IPS-15b (cell line): ENCODE results near the gene CELF5.

ENCODE experiments used
- H3K27me3 ChIP-seq: one replicate; pipeline ENCODE4 v1.6.1; 2013; ENCODE audit warnings: low read length; ENCODE audit not compliant: control insufficient read depth, insufficient read depth
- H3K36me3 ChIP-seq: one replicate; pipeline ENCODE4 v1.6.1; 2013; ENCODE audit warnings: low read length; ENCODE audit not compliant: control insufficient read depth, insufficient read depth
- H3K4me1 ChIP-seq: one replicate; pipeline ENCODE4 v1.6.1; 2013; ENCODE audit warnings: mild to moderate bottlenecking, low read length; ENCODE audit not compliant: control insufficient read depth, insufficient read depth
- H3K4me3 ChIP-seq: one replicate; pipeline ENCODE4 v1.5.1; 2013; ENCODE audit warnings: low read depth, low read length
- H3K9ac ChIP-seq: one replicate; pipeline ENCODE4 v1.6.1; 2013; ENCODE audit warnings: low read depth, mild to moderate bottlenecking, low read length
- H3K9me3 ChIP-seq: one replicate; pipeline ENCODE4 v1.6.1; 2013; ENCODE audit warnings: mild to moderate bottlenecking, low read length; ENCODE audit not compliant: control insufficient read depth, insufficient read depth

The CELF5 gene

GRCh38 chr19:3239367-3239766, 14.9 kb downstream of the CELF5 start:
- H3K27me3 ChIP-seq, result no peaks in the 10 kb centered on the region
- no peaks in the 10 kb centered on the region for H3K9me3 ChIP-seq
- no peaks in the 10 kb centered on the region for H3K4me1 ChIP-seq
- H3K9ac ChIP-seq, result no peak overlapping the region
- no peaks in the 10 kb centered on the region for H3K36me3 ChIP-seq
- no peak overlapping the region for H3K4me3 ChIP-seq

- H3K4me1 ChIP-seq, result no peaks in the 10 kb centered on the region
- no peak overlapping the region for H3K4me3 ChIP-seq
- no peaks in the 10 kb centered on the region for H3K36me3 ChIP-seq
- no peak overlapping the region for H3K9ac ChIP-seq
- no peaks in the 10 kb centered on the region for H3K9me3 ChIP-seq
- H3K27me3 ChIP-seq, result peaks cover 2% of the 10 kb centered on the region
Measured at GRCh38 chr19:3243819-3244700, 19.6 kb downstream of the CELF5 start.

GRCh38 chr19:3245050-3245449, 20.6 kb downstream of the CELF5 start:
- H3K36me3 ChIP-seq, result no peaks in the 10 kb centered on the region
- H3K9ac ChIP-seq, result no peak overlapping the region
- no peaks in the 10 kb centered on the region for H3K9me3 ChIP-seq
- H3K4me1 ChIP-seq, result no peaks in the 10 kb centered on the region
- H3K27me3 ChIP-seq, result peaks cover 2% of the 10 kb centered on the region
- no peak overlapping the region for H3K4me3 ChIP-seq

- Histone ChIP-seq H3K4me3 (no peak overlapping the region), H3K9me3 (no peaks in the 10 kb centered on the region), H3K4me1 (no peaks in the 10 kb centered on the region), H3K36me3 (no peaks in the 10 kb centered on the region), H3K9ac (no peak overlapping the region), H3K27me3 (peaks cover 2% of the 10 kb centered on the region)
Measured at GRCh38 chr19:3248728-3249326, 24.4 kb downstream of the CELF5 start.

- no peak overlapping the region for H3K9ac ChIP-seq
- H3K4me1 ChIP-seq, result no peaks in the 10 kb centered on the region
- no peak overlapping the region for H3K4me3 ChIP-seq
- H3K36me3 ChIP-seq, result no peaks in the 10 kb centered on the region
- H3K27me3 ChIP-seq, result peaks cover 2% of the 10 kb centered on the region
- no peaks in the 10 kb centered on the region for H3K9me3 ChIP-seq
Measured at GRCh38 chr19:3249408-3249807, 24.9 kb downstream of the CELF5 start.

GRCh38 chr19:3250675-3251074, 26.2 kb downstream of the CELF5 start:
- no peak overlapping the region for H3K4me3 ChIP-seq
- H3K9me3 ChIP-seq, result no peaks in the 10 kb centered on the region
- H3K4me1 ChIP-seq, result no peaks in the 10 kb centered on the region
- no peak overlapping the region for H3K9ac ChIP-seq
- peaks cover 2% of the 10 kb centered on the region for H3K27me3 ChIP-seq
- H3K36me3 ChIP-seq, result no peaks in the 10 kb centered on the region

GRCh38 chr19:3251229-3251628, 26.8 kb downstream of the CELF5 start:
- Histone ChIP-seq H3K4me3 (no peak overlapping the region), H3K9me3 (no peaks in the 10 kb centered on the region), H3K4me1 (no peaks in the 10 kb centered on the region), H3K27me3 (peaks cover 2% of the 10 kb centered on the region), H3K9ac (no peak overlapping the region), H3K36me3 (no peaks in the 10 kb centered on the region)

GRCh38 chr19:3252650-3253049, 28.2 kb downstream of the CELF5 start:
- Histone ChIP-seq H3K27me3 (peaks cover 2% of the 10 kb centered on the region), H3K4me3 (no peak overlapping the region), H3K9me3 (no peaks in the 10 kb centered on the region), H3K36me3 (no peaks in the 10 kb centered on the region), H3K9ac (no peak overlapping the region), H3K4me1 (no peaks in the 10 kb centered on the region)

- no peaks in the 10 kb centered on the region for H3K9me3 ChIP-seq
- no peak overlapping the region for H3K4me3 ChIP-seq
Measured at GRCh38 chr19:3253270-3253669, 28.8 kb downstream of the CELF5 start.

GRCh38 chr19:3254520-3254919, 30.1 kb downstream of the CELF5 start:
- Histone ChIP-seq H3K9me3 (no peaks in the 10 kb centered on the region), H3K4me3 (no peak overlapping the region), H3K4me1 (no peaks in the 10 kb centered on the region), H3K36me3 (no peaks in the 10 kb centered on the region), H3K9ac (no peak overlapping the region), H3K27me3 (no peaks in the 10 kb centered on the region)

More at GRCh38 chr19:3253270-3253669, 28.8 kb downstream of the CELF5 start:
- H3K4me1 ChIP-seq, result no peaks in the 10 kb centered on the region
- peaks cover 2% of the 10 kb centered on the region for H3K27me3 ChIP-seq
- no peaks in the 10 kb centered on the region for H3K36me3 ChIP-seq
- H3K9ac ChIP-seq, result no peak overlapping the region

GRCh38 chr19:3257071-3257470, 32.6 kb downstream of the CELF5 start:
- Histone ChIP-seq H3K4me3 (no peak overlapping the region), H3K9me3 (no peaks in the 10 kb centered on the region), H3K27me3 (no peaks in the 10 kb centered on the region), H3K4me1 (no peaks in the 10 kb centered on the region), H3K9ac (no peak overlapping the region), H3K36me3 (no peaks in the 10 kb centered on the region)

- Histone ChIP-seq H3K9ac (no peak overlapping the region), H3K27me3 (no peaks in the 10 kb centered on the region), H3K4me3 (no peak overlapping the region), H3K4me1 (peaks cover 3% of the 10 kb centered on the region), H3K9me3 (no peaks in the 10 kb centered on the region), H3K36me3 (no peaks in the 10 kb centered on the region)
Measured at GRCh38 chr19:3262362-3262761, 37.9 kb downstream of the CELF5 start.
